GM12872 (cell line): ENCODE data around the gene MAP3K7CL.

Experiments used
- TF ChIP-seq, protein P1 (sequence below): IDR thresholded peaks from 3 replicates; pipeline ENCODE4 v1.5.1; 2011; ENCODE audit warnings: low read depth, mild to moderate bottlenecking, low read length, moderate library complexity; ENCODE audit not compliant: insufficient read depth

Gene MAP3K7CL

DNA sequence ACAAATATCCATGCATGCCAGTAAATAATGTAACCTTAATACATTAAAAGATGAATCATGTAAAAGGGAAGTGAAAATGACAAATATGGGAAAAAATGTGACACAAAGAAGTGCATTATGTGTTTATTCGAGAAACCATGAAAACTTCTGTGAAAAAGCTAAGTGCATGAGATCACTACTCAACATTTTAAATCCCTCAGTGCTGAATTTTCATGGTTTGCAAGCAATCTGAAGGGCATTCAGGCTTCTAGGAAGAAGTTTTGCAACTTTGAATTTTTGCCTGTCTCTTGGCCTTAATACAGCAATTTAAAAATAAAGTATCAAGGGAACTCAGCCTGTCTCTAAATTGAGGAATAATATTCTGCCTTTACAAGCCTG lies 78.2 kb downstream of the MAP3K7CL start:
- TF ChIP-seq, protein P1, sequence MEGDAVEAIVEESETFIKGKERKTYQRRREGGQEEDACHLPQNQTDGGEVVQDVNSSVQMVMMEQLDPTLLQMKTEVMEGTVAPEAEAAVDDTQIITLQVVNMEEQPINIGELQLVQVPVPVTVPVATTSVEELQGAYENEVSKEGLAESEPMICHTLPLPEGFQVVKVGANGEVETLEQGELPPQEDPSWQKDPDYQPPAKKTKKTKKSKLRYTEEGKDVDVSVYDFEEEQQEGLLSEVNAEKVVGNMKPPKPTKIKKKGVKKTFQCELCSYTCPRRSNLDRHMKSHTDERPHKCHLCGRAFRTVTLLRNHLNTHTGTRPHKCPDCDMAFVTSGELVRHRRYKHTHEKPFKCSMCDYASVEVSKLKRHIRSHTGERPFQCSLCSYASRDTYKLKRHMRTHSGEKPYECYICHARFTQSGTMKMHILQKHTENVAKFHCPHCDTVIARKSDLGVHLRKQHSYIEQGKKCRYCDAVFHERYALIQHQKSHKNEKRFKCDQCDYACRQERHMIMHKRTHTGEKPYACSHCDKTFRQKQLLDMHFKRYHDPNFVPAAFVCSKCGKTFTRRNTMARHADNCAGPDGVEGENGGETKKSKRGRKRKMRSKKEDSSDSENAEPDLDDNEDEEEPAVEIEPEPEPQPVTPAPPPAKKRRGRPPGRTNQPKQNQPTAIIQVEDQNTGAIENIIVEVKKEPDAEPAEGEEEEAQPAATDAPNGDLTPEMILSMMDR = no peak

DNA sequence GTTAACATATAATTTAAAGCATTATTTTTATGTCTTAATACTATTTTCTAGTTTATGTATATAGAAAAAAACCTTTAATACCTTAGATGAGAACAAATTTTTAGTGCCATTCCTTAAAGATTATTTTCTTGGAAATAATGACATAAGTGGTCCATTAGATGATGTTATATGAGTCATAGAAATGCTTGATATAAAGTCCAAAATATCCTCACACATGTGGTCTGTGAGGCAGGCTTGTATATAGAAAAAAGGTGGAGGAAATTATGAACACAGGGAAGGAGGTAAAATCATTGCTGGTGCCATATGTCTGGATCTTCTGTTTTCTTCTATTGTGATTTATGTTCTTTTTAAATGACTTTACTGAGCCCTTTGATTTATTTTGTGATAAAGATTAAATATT lies 79.3 kb downstream of the MAP3K7CL start:
- TF ChIP-seq, protein P1 = no peak

DNA sequence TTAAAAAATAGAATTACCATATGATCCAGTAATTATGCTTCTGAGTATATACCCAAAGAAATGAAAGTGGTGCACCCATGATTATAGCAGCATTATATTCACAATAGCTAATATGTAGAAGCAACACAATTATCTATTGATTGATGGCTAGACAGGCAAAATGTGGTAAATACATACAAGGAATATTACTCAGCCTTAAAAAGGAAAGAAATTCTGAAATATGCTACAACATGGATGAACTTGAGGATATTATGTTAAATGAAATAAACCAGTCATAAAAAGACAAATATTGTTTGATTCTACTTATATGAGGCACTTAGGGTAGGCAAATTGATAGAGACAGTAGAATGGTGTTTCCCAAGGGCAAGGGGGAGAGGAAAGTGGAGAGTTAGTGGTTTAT lies 80.8 kb downstream of the MAP3K7CL start:
- TF ChIP-seq, protein P1 = no peak

DNA sequence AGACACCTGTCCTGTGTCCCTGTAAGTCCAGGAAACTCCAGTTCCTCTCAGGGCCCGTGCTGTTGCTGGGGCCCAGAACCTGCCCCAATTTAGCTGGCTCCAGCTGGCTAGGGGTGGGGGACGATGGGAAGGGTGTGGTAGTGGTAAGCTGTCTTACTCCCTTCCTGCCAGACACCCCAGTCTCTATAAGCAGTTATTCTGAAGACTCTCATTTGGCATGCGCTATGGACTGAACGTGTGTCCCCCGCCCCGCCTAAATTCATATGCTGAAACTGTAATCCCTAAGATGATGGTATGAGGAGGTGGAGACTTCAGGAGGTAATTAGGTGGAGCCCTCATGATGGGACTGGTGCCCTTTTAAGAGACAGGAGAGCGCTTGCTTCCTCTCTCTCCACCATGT lies 82.0 kb downstream of the MAP3K7CL start:
- TF ChIP-seq, protein P1 = no peak

DNA sequence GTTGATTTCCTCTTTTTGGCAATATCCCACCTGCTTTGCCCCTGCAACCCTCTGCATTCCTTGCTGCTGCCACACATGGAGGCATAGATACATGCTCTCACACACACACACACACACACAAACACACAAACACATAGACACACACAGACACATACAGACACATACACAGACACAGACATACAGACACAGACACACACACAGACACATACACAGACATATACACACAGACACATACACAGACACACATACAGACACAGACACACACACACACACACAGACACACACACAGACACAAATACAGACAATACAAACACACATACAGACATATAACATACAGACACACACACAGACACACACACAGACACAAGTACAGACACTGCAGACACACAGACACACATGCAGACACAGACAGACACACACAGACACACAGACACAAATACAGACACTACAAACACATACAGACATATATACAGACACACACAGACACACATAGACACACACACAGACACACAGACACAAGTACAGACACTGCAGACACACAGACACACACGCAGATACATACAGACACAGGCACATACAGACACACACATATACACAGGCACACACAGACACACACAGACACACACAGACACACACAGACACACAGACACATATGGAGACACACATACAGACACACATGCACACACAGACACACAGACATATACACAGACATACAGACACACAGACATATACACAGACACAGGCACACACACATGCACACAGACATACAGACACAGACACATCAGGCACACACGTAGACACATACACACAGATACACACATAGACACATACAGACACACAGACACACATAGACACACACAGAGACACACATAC lies 83.3 kb downstream of the MAP3K7CL start:
- TF ChIP-seq, protein P1 = no peak

DNA sequence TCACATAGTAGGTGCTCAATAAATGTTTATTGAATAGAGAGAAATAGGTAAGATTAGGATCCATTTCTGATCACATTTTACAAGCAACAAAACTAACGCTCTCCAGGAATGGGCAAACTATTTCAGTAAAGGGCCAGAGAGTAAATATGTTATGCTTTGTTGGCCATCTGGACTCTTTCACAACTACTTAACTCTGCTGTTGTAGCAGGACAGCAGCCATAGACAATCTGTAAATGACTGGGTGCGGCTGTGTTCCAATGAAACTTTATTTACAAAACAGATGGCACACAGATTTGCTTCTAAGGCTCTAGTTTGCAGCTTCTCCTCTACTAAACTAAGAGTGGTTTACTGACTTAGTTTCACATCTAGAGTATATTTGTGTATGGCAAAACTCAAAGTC lies 85.3 kb downstream of the MAP3K7CL start:
- TF ChIP-seq, protein P1 = no peak

DNA sequence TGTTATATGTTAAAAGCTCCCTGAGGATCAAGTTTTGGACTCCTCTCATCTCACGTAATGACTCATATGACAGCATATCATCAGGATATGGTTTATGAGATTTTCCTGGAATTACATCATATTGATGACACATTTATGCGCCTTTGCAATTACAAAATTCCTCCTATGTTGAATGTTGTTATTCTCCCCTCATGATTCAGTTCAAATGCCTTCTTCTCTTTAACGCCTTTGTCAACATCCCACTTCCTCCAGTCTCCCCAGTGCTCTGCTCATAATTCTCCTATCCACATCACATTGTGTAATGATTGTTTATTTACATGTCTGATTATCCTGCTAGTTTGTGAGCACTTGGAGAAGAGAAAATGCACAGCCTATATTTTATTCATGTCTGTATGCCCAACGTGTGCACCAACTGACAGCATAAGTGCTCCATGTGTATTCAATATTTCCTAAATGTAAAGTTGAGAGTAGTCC lies 87.4 kb downstream of the MAP3K7CL start:
- TF ChIP-seq, protein P1 = no peak
